Measurements from ENCODE around the gene TBC1D4. TPM values are rescaled to one million over a fixed set of nuclear protein-coding genes. Genes with fewer than 3 reads are reported as not detected.

The TBC1D4 gene
- total RNA-seq, 1 donor from 2014 or later: 25.6 TPM

GRCh38 chr13:75479102-75479740 lies 2.7 kb downstream of the TBC1D4 start:
- Histone ChIP-seq H3K79me2 (ENCODE audit: insufficient read depth, low read length) (peaks cover 51% of the 10 kb centered on the region), H3K27me3 (ENCODE audit: insufficient read depth, low read length) (no peaks in the 10 kb centered on the region), H3K4me2 (ENCODE audit: low read length) (peak overlapping the region; percentile 93), H4K20me1 (ENCODE audit: insufficient read depth, low read length) (peaks cover 39% of the 10 kb centered on the region), H3K4me3 (ENCODE audit: insufficient read depth, low read depth, low read length) (no peak overlapping the region), H2AFZ (ENCODE audit: low read depth, low read length) (no peak overlapping the region), H3K27ac (ENCODE audit: low read depth, low read length) (no peak overlapping the region), H3K4me1 (ENCODE audit: insufficient read depth, low read length) (no peaks in the 10 kb centered on the region), H3K9me3 (ENCODE audit: insufficient read depth, low read depth, low read length) (no peaks in the 10 kb centered on the region), H3K36me3 (ENCODE audit: insufficient read depth, low read length) (no peaks in the 10 kb centered on the region), H3K9ac (ENCODE audit: low read length) (no peak overlapping the region)
- H3K36me3 Mint-ChIP-seq (ENCODE audit: low read depth, unreplicated experiment): peaks cover 3% of the 10 kb centered on the region
- H3K4me3 Mint-ChIP-seq (ENCODE audit: unreplicated experiment): peak overlapping the region; percentile 98
- no peaks in the 10 kb centered on the region for H3K27me3 Mint-ChIP-seq (ENCODE audit: low read depth, unreplicated experiment)
- no peak for TF ChIP-seq CTCF (IDR thresholded peaks at IDR 0.05; ENCODE audit: insufficient read depth, low read depth, low read length)
- no peak for TF ChIP-seq EZH2 (IDR thresholded peaks at IDR 0.05; ENCODE audit: insufficient read depth, low read length)
- FAIRE-seq (no peak), DNase-seq (ENCODE audit: low read depth) (no peak)
- no peak overlapping the region for H3K27ac Mint-ChIP-seq (ENCODE audit: unreplicated experiment)
- H3K4me1 Mint-ChIP-seq (ENCODE audit: low read depth, unreplicated experiment): peaks cover 11% of the 10 kb centered on the region
- H3K9me3 Mint-ChIP-seq (ENCODE audit: unreplicated experiment): no peaks in the 10 kb centered on the region

DNA sequence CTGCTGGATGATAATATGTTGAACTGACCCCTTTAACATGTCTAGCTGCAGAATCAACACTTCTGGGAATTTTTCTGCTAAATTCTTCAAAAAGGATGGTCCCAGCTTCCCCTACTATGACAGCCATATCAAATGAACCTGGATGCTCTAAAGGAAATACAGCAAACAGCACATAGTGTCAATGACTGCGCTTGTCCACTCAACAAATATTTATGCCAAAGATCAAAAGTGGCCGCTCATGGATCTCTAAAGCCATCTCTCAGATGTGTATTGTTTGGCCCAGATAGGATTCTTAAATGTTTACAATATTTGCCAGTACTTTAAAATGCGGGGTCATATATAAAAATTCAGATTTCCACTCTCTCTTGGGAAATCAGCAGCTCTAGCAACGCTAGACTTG lies 3.3 kb downstream of the TBC1D4 start:
- Histone ChIP-seq H3K9ac (ENCODE audit: low read length) (no peak overlapping the region), H3K79me2 (ENCODE audit: insufficient read depth, low read length) (peaks cover 51% of the 10 kb centered on the region), H3K27ac (ENCODE audit: low read depth, low read length) (no peak overlapping the region), H3K4me1 (ENCODE audit: insufficient read depth, low read length) (no peaks in the 10 kb centered on the region), H2AFZ (ENCODE audit: low read depth, low read length) (no peak overlapping the region), H3K9me3 (ENCODE audit: insufficient read depth, low read depth, low read length) (no peaks in the 10 kb centered on the region), H3K4me3 (ENCODE audit: insufficient read depth, low read depth, low read length) (no peak overlapping the region), H3K4me2 (ENCODE audit: low read length) (no peak overlapping the region), H4K20me1 (ENCODE audit: insufficient read depth, low read length) (peaks cover 39% of the 10 kb centered on the region), H3K36me3 (ENCODE audit: insufficient read depth, low read length) (no peaks in the 10 kb centered on the region), H3K27me3 (ENCODE audit: insufficient read depth, low read length) (no peaks in the 10 kb centered on the region)
- DNase-seq (ENCODE audit: low read depth) (no peak), FAIRE-seq (no peak)
- H3K9me3 Mint-ChIP-seq (ENCODE audit: unreplicated experiment): no peaks in the 10 kb centered on the region
- no peaks in the 10 kb centered on the region for H3K27me3 Mint-ChIP-seq (ENCODE audit: low read depth, unreplicated experiment)
- H3K36me3 Mint-ChIP-seq (ENCODE audit: low read depth, unreplicated experiment): peaks cover 3% of the 10 kb centered on the region
- no peak for TF ChIP-seq CTCF (IDR thresholded peaks at IDR 0.05; ENCODE audit: insufficient read depth, low read depth, low read length)
- no peak for TF ChIP-seq EZH2 (IDR thresholded peaks at IDR 0.05; ENCODE audit: insufficient read depth, low read length)
- H3K4me3 Mint-ChIP-seq (ENCODE audit: unreplicated experiment): peak overlapping the region; percentile 1
- no peak overlapping the region for H3K27ac Mint-ChIP-seq (ENCODE audit: unreplicated experiment)
- peaks cover 11% of the 10 kb centered on the region for H3K4me1 Mint-ChIP-seq (ENCODE audit: low read depth, unreplicated experiment)

DNA sequence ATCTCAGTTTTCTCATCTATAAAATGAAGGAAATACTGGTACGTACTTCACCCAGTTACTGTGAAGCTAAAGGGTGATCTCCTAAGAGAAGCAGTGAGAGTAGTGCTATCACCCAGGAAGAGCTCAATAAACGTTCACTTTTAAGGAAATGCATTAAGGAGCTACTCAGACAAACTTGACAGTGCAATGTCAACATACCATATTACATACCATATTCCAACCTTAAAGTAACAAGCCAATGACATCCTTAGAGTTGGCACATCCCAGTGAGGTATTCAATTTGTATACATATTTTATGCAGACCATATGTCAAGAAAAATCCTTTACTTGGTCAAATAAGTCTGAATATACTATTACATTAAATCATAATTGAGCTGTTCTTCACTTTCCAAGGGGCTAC lies 7.0 kb downstream of the TBC1D4 start:
- no peak overlapping the region for H3K9ac ChIP-seq (ENCODE audit: low read length)
- no peak overlapping the region for H3K27ac Mint-ChIP-seq (ENCODE audit: unreplicated experiment)
- H3K9me3 Mint-ChIP-seq (ENCODE audit: unreplicated experiment): no peaks in the 10 kb centered on the region
- no peak overlapping the region for H3K4me2 ChIP-seq (ENCODE audit: low read length)
- peaks cover 14% of the 10 kb centered on the region for H3K4me1 Mint-ChIP-seq (ENCODE audit: low read depth, unreplicated experiment)
- peaks cover 51% of the 10 kb centered on the region for H3K79me2 ChIP-seq (ENCODE audit: insufficient read depth, low read length)
- H4K20me1 ChIP-seq (ENCODE audit: insufficient read depth, low read length): peaks cover 31% of the 10 kb centered on the region
- no peaks in the 10 kb centered on the region for H3K9me3 ChIP-seq (ENCODE audit: insufficient read depth, low read depth, low read length)
- DNase-seq (ENCODE audit: low read depth): no peak
- H3K36me3 ChIP-seq (ENCODE audit: insufficient read depth, low read length): no peaks in the 10 kb centered on the region
- no peaks in the 10 kb centered on the region for H3K4me1 ChIP-seq (ENCODE audit: insufficient read depth, low read length)
- H3K4me3 ChIP-seq (ENCODE audit: insufficient read depth, low read depth, low read length): no peak overlapping the region
- TF ChIP-seq CTCF (IDR thresholded peaks at IDR 0.05; ENCODE audit: insufficient read depth, low read depth, low read length) (no peak), EZH2 (IDR thresholded peaks at IDR 0.05; ENCODE audit: insufficient read depth, low read length) (no peak)
- no peaks in the 10 kb centered on the region for H3K27me3 ChIP-seq (ENCODE audit: insufficient read depth, low read length)
- H3K27me3 Mint-ChIP-seq (ENCODE audit: low read depth, unreplicated experiment): no peaks in the 10 kb centered on the region
- no peak overlapping the region for H2AFZ ChIP-seq (ENCODE audit: low read depth, low read length)
- peaks cover 3% of the 10 kb centered on the region for H3K36me3 Mint-ChIP-seq (ENCODE audit: low read depth, unreplicated experiment)
- H3K4me3 Mint-ChIP-seq (ENCODE audit: unreplicated experiment): no peak overlapping the region
- FAIRE-seq: no peak
- H3K27ac ChIP-seq (ENCODE audit: low read depth, low read length): no peak overlapping the region

All from astrocyte (in vitro differentiated cells and primary cell).